Measurements from ENCODE around the gene SETX. TPM values are rescaled to one million over a fixed set of nuclear protein-coding genes. Genes with fewer than 3 reads are reported as not detected.

SETX gene
- total RNA-seq, 1 donor from 2014 or later = 49.7 TPM

GRCh38 chr9:132245465-132245864 is 109.3 kb downstream of the SETX start:
- peaks cover 25% of the 10 kb centered on the region for H3K27me3 Mint-ChIP-seq (ENCODE audit: insufficient read depth, low read depth)
- no peak overlapping the region for H3K4me3 Mint-ChIP-seq

GRCh38 chr9:132244582-132245455 is 110.0 kb downstream of the SETX start:
- no peak for DNase-seq (ENCODE audit: low spot score)
- Histone ChIP-seq H3K27me3 (peaks cover 45% of the 10 kb centered on the region), H3K9me3 (ENCODE audit: low read depth) (no peaks in the 10 kb centered on the region), H3K9ac (no peak overlapping the region), H4K20me1 (ENCODE audit: low read depth) (no peaks in the 10 kb centered on the region), H3K4me1 (peaks cover 18% of the 10 kb centered on the region), H3K79me2 (ENCODE audit: low read depth) (no peaks in the 10 kb centered on the region), H3K36me3 (no peaks in the 10 kb centered on the region), H3K4me2 (no peak overlapping the region), H3F3A (ENCODE audit: low read depth) (peaks cover 16% of the 10 kb centered on the region), H2AFZ (replicated peaks) (no peak overlapping the region), H3K4me3 (no peak overlapping the region), H3K27ac (no peak overlapping the region)
- H3K9me3 Mint-ChIP-seq = no peaks in the 10 kb centered on the region
- no peaks in the 10 kb centered on the region for H3K36me3 Mint-ChIP-seq
- H3K27me3 Mint-ChIP-seq (ENCODE audit: insufficient read depth, low read depth) = peaks cover 25% of the 10 kb centered on the region
- peaks cover 16% of the 10 kb centered on the region for H3K4me1 Mint-ChIP-seq
- no peak for TF ChIP-seq EZH2phosphoT487 (IDR thresholded peaks at IDR 0.05)
- no peak for TF ChIP-seq CTCF (IDR thresholded peaks at IDR 0.05)
- TF ChIP-seq EZH2 (IDR thresholded peaks at IDR 0.05) = no peak
- no peak overlapping the region for H3K4me3 Mint-ChIP-seq
- H3K27ac Mint-ChIP-seq = no peak overlapping the region

More at GRCh38 chr9:132245465-132245864, 109.3 kb downstream of the SETX start:
- Mint-ChIP-seq H3K4me1 (peaks cover 14% of the 10 kb centered on the region), H3K36me3 (no peaks in the 10 kb centered on the region), H3K9me3 (no peaks in the 10 kb centered on the region), H3K27ac (no peak overlapping the region)
- no peaks in the 10 kb centered on the region for H3K36me3 ChIP-seq
- no peak overlapping the region for H3K4me3 ChIP-seq
- H3K79me2 ChIP-seq (ENCODE audit: low read depth) = no peaks in the 10 kb centered on the region
- no peaks in the 10 kb centered on the region for H4K20me1 ChIP-seq (ENCODE audit: low read depth)
- no peaks in the 10 kb centered on the region for H3K9me3 ChIP-seq (ENCODE audit: low read depth)
- peaks cover 40% of the 10 kb centered on the region for H3K27me3 ChIP-seq
- H3K27ac ChIP-seq = no peak overlapping the region
- peaks cover 11% of the 10 kb centered on the region for H3F3A ChIP-seq (ENCODE audit: low read depth)
- no peak overlapping the region for H2AFZ ChIP-seq (replicated peaks)
- no peak overlapping the region for H3K9ac ChIP-seq
- no peak overlapping the region for H3K4me2 ChIP-seq
- no peak for DNase-seq (ENCODE audit: low spot score)
- TF ChIP-seq EZH2 (IDR thresholded peaks at IDR 0.05) (no peak), CTCF (IDR thresholded peaks at IDR 0.05) (no peak), EZH2phosphoT487 (IDR thresholded peaks at IDR 0.05) (no peak)
- peaks cover 12% of the 10 kb centered on the region for H3K4me1 ChIP-seq

GRCh38 chr9:132243156-132244074 is 111.4 kb downstream of the SETX start:
- no peak for DNase-seq (ENCODE audit: low spot score)
- Histone ChIP-seq H2AFZ (replicated peaks) (no peak overlapping the region), H3K9me3 (ENCODE audit: low read depth) (no peaks in the 10 kb centered on the region), H3K79me2 (ENCODE audit: low read depth) (no peaks in the 10 kb centered on the region), H3K36me3 (no peaks in the 10 kb centered on the region), H3K4me1 (peaks cover 24% of the 10 kb centered on the region), H3K27me3 (peaks cover 56% of the 10 kb centered on the region), H3K9ac (no peak overlapping the region), H4K20me1 (ENCODE audit: low read depth) (no peaks in the 10 kb centered on the region), H3K4me3 (no peak overlapping the region), H3K4me2 (peak overlapping the region; percentile 99), H3K27ac (no peak overlapping the region), H3F3A (ENCODE audit: low read depth) (peaks cover 24% of the 10 kb centered on the region)
- Mint-ChIP-seq H3K27me3 (ENCODE audit: insufficient read depth, low read depth) (peaks cover 25% of the 10 kb centered on the region), H3K36me3 (no peaks in the 10 kb centered on the region), H3K4me1 (peaks cover 20% of the 10 kb centered on the region), H3K27ac (no peak overlapping the region), H3K4me3 (peak overlapping the region; percentile 90), H3K9me3 (no peaks in the 10 kb centered on the region)
- TF ChIP-seq EZH2phosphoT487 (IDR thresholded peaks at IDR 0.05) (no peak), EZH2 (IDR thresholded peaks at IDR 0.05) (no peak), CTCF (IDR thresholded peaks at IDR 0.05) (no peak)
